ENCODE measurements around the gene DPH6. TPM values are rescaled to one million over a fixed set of nuclear protein-coding genes. Genes with fewer than 3 reads are reported as not detected.

The DPH6 gene
- total RNA-seq, 4 donors from 2014 or later = 15.9 to 44.1 (median 26.1) TPM

DNA sequence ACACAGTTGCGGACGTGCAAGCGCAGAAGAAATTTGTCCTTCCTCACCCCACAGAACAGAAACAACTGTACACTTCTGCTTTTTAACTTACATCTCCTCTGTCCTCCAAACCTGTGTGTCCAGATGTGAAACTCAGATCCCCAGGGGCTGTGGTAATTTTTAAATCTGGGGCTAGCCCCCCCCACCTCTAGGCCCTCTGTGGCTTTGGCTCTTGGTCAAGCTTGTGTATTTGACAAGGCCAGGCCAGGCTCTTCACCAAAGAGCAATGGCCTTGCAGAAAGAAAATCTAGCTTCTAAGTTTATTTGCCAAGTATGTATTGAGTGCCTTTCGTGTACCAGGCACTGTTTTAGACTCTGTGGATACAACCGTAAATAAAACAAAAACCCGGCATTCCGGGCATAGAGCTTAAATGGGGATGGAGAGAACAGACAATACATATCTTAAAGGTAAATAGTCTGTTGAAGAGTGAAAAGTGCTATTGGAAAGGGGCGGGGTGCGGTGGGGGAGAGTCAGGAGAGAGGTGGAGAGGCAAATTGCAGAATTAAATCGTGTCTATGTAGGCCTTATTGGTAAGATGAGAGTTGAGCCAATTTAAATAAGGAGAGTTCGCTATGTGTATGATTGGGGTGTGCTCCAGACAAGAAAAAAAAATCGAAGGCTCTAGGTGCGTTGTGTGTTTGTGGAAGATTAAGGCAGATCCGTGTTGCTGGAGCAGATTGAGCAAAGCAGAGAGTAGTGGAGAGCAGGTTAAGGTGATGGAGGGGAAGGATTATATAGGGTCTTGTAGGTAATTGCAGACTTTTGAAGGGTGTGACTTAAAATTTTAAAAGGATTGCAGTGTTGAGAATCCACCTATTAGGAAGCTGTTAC lies 781 bp upstream of the DPH6 start:
- ATAC-seq = peak in 1 of 2 donors; percentile 9
- H3K27ac ChIP-seq = peak overlapping the region; percentile 94 to 99 (median 98)

DNA sequence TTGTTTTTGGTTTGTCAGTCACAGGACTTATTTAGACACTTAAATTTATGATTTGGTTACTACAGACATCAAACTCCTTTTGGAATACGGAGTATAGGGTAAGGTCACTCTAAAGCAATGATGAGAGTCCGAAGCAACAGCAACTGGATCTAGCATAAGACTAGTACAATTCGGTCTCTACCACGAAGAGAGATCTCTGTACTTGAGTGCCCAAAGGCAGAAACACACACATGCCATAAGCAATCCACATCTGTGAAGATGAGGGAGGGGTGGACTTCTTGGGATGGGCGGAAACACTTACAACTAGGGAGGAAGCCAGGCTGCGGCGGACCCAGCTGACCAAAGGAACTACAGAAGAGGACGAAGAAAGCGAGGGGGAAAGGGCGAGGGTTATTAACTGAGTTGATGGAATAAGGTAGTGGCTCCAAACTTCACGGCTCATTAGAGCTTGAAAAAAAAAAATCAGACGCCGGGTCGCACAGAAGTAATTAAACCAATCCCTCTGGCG lies 595 bp downstream of the DPH6 start:
- peak; percentile 67 to 71 for ATAC-seq
- TF ChIP-seq CTCF (IDR thresholded peaks at IDR 0.05 in 4 of 5, conservative IDR thresholded peaks at IDR 0.05 in 1 of 5) = no peak
- no peak for TF ChIP-seq POLR2A (IDR thresholded peaks at IDR 0.05)
- in situ Hi-C loops (cut with MboI; ENCODE audit: low sequenced_read_pairs in 4 of 4) = no loop called here

More for the DNA sequence above, 781 bp upstream of the DPH6 start:
- Histone ChIP-seq H3K27me3 (no peaks in the 10 kb centered on the region), H3K4me1 (peaks cover 12 to 17% of the 10 kb centered on the region in 2 donors), H3K4me3 (peak overlapping the region; percentile 58 to 86 (median 76)), H3K9me3 (no peaks in the 10 kb centered on the region), H3K36me3 (no peaks in the 10 kb centered on the region)
- intact Hi-C loops (cut with DNase I; ENCODE audit: low total_unique reads) (no loop called here), in situ Hi-C loops (cut with MboI; ENCODE audit: low sequenced_read_pairs in 4 of 4) (no loop called here)
- TF ChIP-seq POLR2A (IDR thresholded peaks at IDR 0.05) (no peak), CTCF (IDR thresholded peaks at IDR 0.05 in 4 of 5, conservative IDR thresholded peaks at IDR 0.05 in 1 of 5) (no peak)
- peak in 1 of 2 donors; percentile 23 for DNase-seq

GRCh38 chr15:35540885-35541284 lies 5.1 kb downstream of the DPH6 start:
- in situ Hi-C loops (cut with MboI; ENCODE audit: low sequenced_read_pairs in 4 of 4) (no loop called here), intact Hi-C loops (cut with DNase I; ENCODE audit: low total_unique reads) (no loop called here)
- no peak overlapping the region for H3K4me3 ChIP-seq
- TF ChIP-seq CTCF (IDR thresholded peaks at IDR 0.05 in 4 of 5, conservative IDR thresholded peaks at IDR 0.05 in 1 of 5) (no peak), POLR2A (IDR thresholded peaks at IDR 0.05) (no peak)
- H3K27me3 ChIP-seq = no peaks in the 10 kb centered on the region
- ATAC-seq (no peak), DNase-seq (no peak)
- peaks cover 0 to 6% of the 10 kb centered on the region in 2 donors for H3K36me3 ChIP-seq
- peaks cover 7% of the 10 kb centered on the region in 2 donors for H3K4me1 ChIP-seq
- H3K27ac ChIP-seq = no peak overlapping the region
- no peaks in the 10 kb centered on the region for H3K9me3 ChIP-seq

More for the DNA sequence above, 595 bp downstream of the DPH6 start:
- H3K27me3 ChIP-seq = no peaks in the 10 kb centered on the region
- H3K27ac ChIP-seq = peak overlapping the region; percentile 94 to 99 (median 98)
- H3K4me3 ChIP-seq = peak overlapping the region; percentile 58 to 86 (median 76)
- H3K36me3 ChIP-seq = no peaks in the 10 kb centered on the region
- peaks cover 12 to 17% of the 10 kb centered on the region in 2 donors for H3K4me1 ChIP-seq
- no peaks in the 10 kb centered on the region for H3K9me3 ChIP-seq
- intact Hi-C loops (cut with DNase I; ENCODE audit: low total_unique reads) = no loop called here
- DNase-seq = peak; percentile 21 to 32

DNA sequence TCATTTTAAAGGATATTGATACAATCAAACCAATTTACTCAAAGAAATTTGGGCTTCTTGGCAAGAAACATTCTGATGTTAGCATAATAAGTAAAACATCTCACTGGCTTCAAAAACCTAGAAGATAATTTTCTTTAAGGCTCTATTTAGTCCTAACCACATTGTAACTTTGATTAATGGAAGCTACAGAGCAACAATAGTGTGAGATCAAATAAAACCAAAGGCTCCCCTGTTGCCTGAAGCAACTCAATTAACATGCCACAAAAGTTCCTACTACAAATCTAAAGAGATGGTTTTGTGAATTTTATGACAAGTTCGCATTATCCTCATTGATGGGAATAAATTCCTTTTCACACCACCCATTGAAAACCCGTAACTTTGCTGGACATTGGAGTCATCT lies 5.9 kb downstream of the DPH6 start:
- intact Hi-C loops (cut with DNase I; ENCODE audit: low total_unique reads) (no loop called here), in situ Hi-C loops (cut with MboI; ENCODE audit: low sequenced_read_pairs in 4 of 4) (no loop called here)
- peaks cover 0 to 6% of the 10 kb centered on the region in 2 donors for H3K36me3 ChIP-seq
- no peaks in the 10 kb centered on the region for H3K9me3 ChIP-seq
- ATAC-seq = no peak
- no peak overlapping the region for H3K4me3 ChIP-seq
- H3K27me3 ChIP-seq = no peaks in the 10 kb centered on the region
- no peak for DNase-seq
- H3K27ac ChIP-seq = no peak overlapping the region
- H3K4me1 ChIP-seq = peaks cover 6% of the 10 kb centered on the region in 2 donors
- TF ChIP-seq POLR2A (IDR thresholded peaks at IDR 0.05) (no peak), CTCF (IDR thresholded peaks at IDR 0.05 in 4 of 5, conservative IDR thresholded peaks at IDR 0.05 in 1 of 5) (no peak)
